Smooth muscle cell (in vitro differentiated cells): ENCODE measurements around the gene TTLL3. TPM values are rescaled to one million over a fixed set of nuclear protein-coding genes. Genes with fewer than 3 reads are reported as not detected.
"Not testable (repeated sequence)": the region's sequence is repeated elsewhere in the genome, so short reads cannot be mapped to it uniquely, and the experiment has no call there.

Experiments used
- DNase-seq: peaks from one replicate; lab custom pipeline; 2025; ENCODE audit not compliant: unreplicated experiment; lab: John Stamatoyannopoulos, UW
- H2AFZ ChIP-seq: fragments of 200-600 bp; sonication (generic); 2 replicates; pipeline ENCODE4 v1.6.0; 2016; ENCODE audit warnings: antibody characterized with exemption, low read depth, mild to moderate bottlenecking
- H3F3A ChIP-seq: fragments of 200-600 bp; sonication (generic); 2 replicates; pipeline ENCODE4 v1.6.0; 2017; ENCODE audit warnings: antibody characterized with exemption, low read depth
- H3K27ac ChIP-seq: fragments of 200-600 bp; sonication (generic); 2 replicates; pipeline ENCODE4 v1.5.1; 2016; ENCODE audit warnings: low read depth, mild to moderate bottlenecking
- H3K27me3 ChIP-seq: fragments of 200-600 bp; sonication (generic); 2 replicates; pipeline ENCODE4 v1.6.1; 2016; ENCODE audit warnings: low read depth, mild to moderate bottlenecking
- H3K36me3 ChIP-seq: fragments of 200-600 bp; sonication (generic); 2 replicates; pipeline ENCODE4 v1.5.1; 2016; ENCODE audit warnings: low read depth
- H3K4me1 ChIP-seq: fragments of 200-600 bp; sonication (generic); 2 replicates; pipeline ENCODE4 v1.5.1; 2016; ENCODE audit warnings: low read depth
- H3K4me2 ChIP-seq: fragments of 200-600 bp; sonication (generic); 2 replicates; pipeline ENCODE4 v1.6.0; 2016; ENCODE audit warnings: mild to moderate bottlenecking
- H3K4me3 ChIP-seq: fragments of 200-600 bp; sonication (generic); 2 replicates; pipeline ENCODE4 v1.5.1; 2016; ENCODE audit warnings: mild to moderate bottlenecking
- H3K79me2 ChIP-seq: fragments of 200-600 bp; sonication (generic); 2 replicates; pipeline ENCODE4 v1.6.0; 2016; ENCODE audit warnings: low read depth, mild to moderate bottlenecking
- H3K9ac ChIP-seq: fragments of 200-600 bp; sonication (generic); 2 replicates; pipeline ENCODE4 v1.6.0; 2016; ENCODE audit warnings: low read depth
- H3K9me3 ChIP-seq: fragments of 200-600 bp; sonication (generic); replicated peaks from 2 replicates; pipeline ENCODE4 v1.5.1; 2016; ENCODE audit warnings: low read depth
- H4K20me1 ChIP-seq: fragments of 200-600 bp; sonication (generic); 2 replicates; pipeline ENCODE4 v1.6.0; 2016; ENCODE audit warnings: low read depth
- CTCF ChIP-seq: fragments of 200-600 bp; sonication (generic); IDR thresholded peaks from 2 replicates; pipeline ENCODE4 v1.5.1; 2017; ENCODE audit warnings: borderline replicate concordance, mild to moderate bottlenecking, antibody characterized with exemption; ENCODE audit not compliant: insufficient read depth, poor library complexity, severe bottlenecking
- WGBS: methylation state at CpG from one replicate; pipeline ENCODE4 v1.1.7; 2016; ENCODE audit warnings: low lambda C conversion rate; 5-methylcytosine and 5-hydroxymethylcytosine counted together
- polyA plus RNA-seq: library from polyadenylated mRNA; unstranded; fragments of >200 nt; fragmentation: Nextera tagmentation; extraction: Ambion mirVana; gene quantifications from 2 replicates; pipeline ENCODE4 v1.2.1, GENCODE V29; 2016
- total RNA-seq: library from RNA; depleted of rRNA; stranded (reverse); fragments of >200 nt; gene quantifications from 2 replicates; pipeline ENCODE4 v1.2.3, GENCODE V29; 2014

The TTLL3 gene
- total and polyA plus RNA-seq, 2 experiments from 2014 or later: 16.4 to 25.6 TPM

GRCh38 chr3:9769012-9769411 lies 41.0 kb upstream of the TTLL3 start:
- DNase-seq: no peak
- Histone ChIP-seq H2AFZ (no peak overlapping the region), H3K79me2 (no peaks in the 10 kb centered on the region), H3K4me2 (peak overlapping the region; percentile 87), H4K20me1 (no peaks in the 10 kb centered on the region), H3K4me1 (peaks cover 4% of the 10 kb centered on the region), H3F3A (no peaks in the 10 kb centered on the region), H3K9ac (peak overlapping the region; percentile 47), H3K9me3 (no peaks in the 10 kb centered on the region), H3K4me3 (peak overlapping the region; percentile 56), H3K36me3 (no peaks in the 10 kb centered on the region), H3K27me3 (no peaks in the 10 kb centered on the region), H3K27ac (no peak overlapping the region)
- no peak for TF ChIP-seq CTCF
- WGBS: 90% methylated on average over 5 of the region's 5 CpGs

- TF ChIP-seq CTCF: no peak
- Histone ChIP-seq H3F3A (no peaks in the 10 kb centered on the region), H3K79me2 (no peaks in the 10 kb centered on the region), H3K27me3 (no peaks in the 10 kb centered on the region), H4K20me1 (no peaks in the 10 kb centered on the region), H3K36me3 (no peaks in the 10 kb centered on the region), H3K4me3 (peak within 1 kb of the TSS; percentile 56), H3K9ac (peak within 1 kb of the TSS; percentile 54), H3K9me3 (no peaks in the 10 kb centered on the region), H3K4me2 (peak within 1 kb of the TSS; percentile 87), H2AFZ (no peak within 1 kb of the TSS), H3K27ac (no peak within 1 kb of the TSS), H3K4me1 (peaks cover 4% of the 10 kb centered on the region)
- peak; percentile 23 for DNase-seq
- 13% methylated on average over 49 of the region's 49 CpGs for WGBS
Observed at GRCh38 chr3:9769426-9770275, 40.4 kb upstream of the TTLL3 start, which contains the start of gene CAMK1. TSS of gene CAMK1 (minus strand) at chr3:9769947. CDS start at chr3:9767749, 2,198 bp downstream.

- H4K20me1 ChIP-seq: no peaks in the 10 kb centered on the region
- H3K27ac ChIP-seq: no peak overlapping the region
- peaks cover 4% of the 10 kb centered on the region for H3K4me1 ChIP-seq
- TF ChIP-seq CTCF: no peak
- no peaks in the 10 kb centered on the region for H3K36me3 ChIP-seq
- no peaks in the 10 kb centered on the region for H3K9me3 ChIP-seq
- H3K4me3 ChIP-seq: peak overlapping the region; percentile 56
- no peaks in the 10 kb centered on the region for H3K27me3 ChIP-seq
- peak overlapping the region; percentile 87 for H3K4me2 ChIP-seq
- no peak overlapping the region for H2AFZ ChIP-seq
- DNase-seq: no peak
- H3K79me2 ChIP-seq: no peaks in the 10 kb centered on the region
- no peaks in the 10 kb centered on the region for H3F3A ChIP-seq
- WGBS: 65% methylated on average over 12 of the region's 15 CpGs
- peak overlapping the region; percentile 54 for H3K9ac ChIP-seq
Observed at GRCh38 chr3:9770276-9770812, 39.7 kb upstream of the TTLL3 start.

GRCh38 chr3:9771007-9771406 lies 39.1 kb upstream of the TTLL3 start:
- WGBS: 100% methylated on average over 2 of the region's 2 CpGs

More at GRCh38 chr3:9771007-9771406, 39.1 kb upstream of the TTLL3 start:
- H3F3A ChIP-seq, H3K27ac ChIP-seq, H2AFZ ChIP-seq, H3K4me2 ChIP-seq, H3K9ac ChIP-seq, H3K36me3 ChIP-seq, H3K4me3 ChIP-seq, H3K79me2 ChIP-seq, H3K27me3 ChIP-seq, H3K9me3 ChIP-seq, H3K4me1 ChIP-seq, H4K20me1 ChIP-seq, DNase-seq: not testable (repeated sequence)
